CD4-positive, CD25-positive, alpha-beta regulatory T cell (primary cell): ENCODE results near the gene DIDO1. TPM values are rescaled to one million over a fixed set of nuclear protein-coding genes. Genes with fewer than 3 reads are reported as not detected.

ENCODE experiments used
- ATAC-seq, 2 donors: fragments of 150-1000 bp; cut with Tn5 transposase; one replicate each; pipeline ENCODE4 v1.10.0; 2021; ENCODE audit warnings: low read depth in 2 of 2, moderate number of reproducible peaks in 2 of 2, moderate library complexity in 1 of 2
- DNase-seq, 3 donors: peaks; one replicate each; pipeline versions ENCODE4 v3.0.0 to v3.0.0-alpha.2; 2012 to 2022; ENCODE audit warnings: mixed read lengths in 1 of 3
- H3K27ac ChIP-seq: one replicate; pipeline ENCODE4 v1.7.0; 2013; ENCODE audit warnings: mild to moderate bottlenecking, low read length; ENCODE audit not compliant: insufficient read depth, poor library complexity, severe bottlenecking
- H3K27me3 ChIP-seq: one replicate; pipeline ENCODE4 v1.7.0; 2013; ENCODE audit warnings: low read length; ENCODE audit not compliant: control insufficient read depth, insufficient read depth
- H3K36me3 ChIP-seq: one replicate; pipeline ENCODE4 v1.7.0; 2013; ENCODE audit warnings: mild to moderate bottlenecking, low read length, moderate library complexity; ENCODE audit not compliant: control insufficient read depth, insufficient read depth
- H3K4me1 ChIP-seq: 2 replicates; pipeline ENCODE4 v1.7.0; 2013; ENCODE audit warnings: mild to moderate bottlenecking, low read length; ENCODE audit not compliant: insufficient read depth, control insufficient read depth, poor library complexity, severe bottlenecking
- H3K4me3 ChIP-seq: one replicate; pipeline ENCODE4 v1.7.0; 2013; ENCODE audit warnings: low read depth, mild to moderate bottlenecking, low read length, moderate library complexity
- H3K9me3 ChIP-seq, 2 experiments: 1 replicate in 1 of 2; 2 replicates in 1 of 2; pipeline ENCODE4 v1.7.0; 2013; ENCODE audit warnings: low read length in 2 of 2, mild to moderate bottlenecking in 1 of 2, moderate library complexity in 1 of 2; ENCODE audit not compliant: control insufficient read depth in 2 of 2
- H3K27ac Mint-ChIP-seq, 3 donors: one replicate each; pipeline ENCODE4 v1.8.0; 2020 to 2022; ENCODE audit warnings: mild to moderate bottlenecking in 3 of 3, mixed read lengths in 3 of 3, moderate library complexity in 2 of 3
- H3K27me3 Mint-ChIP-seq: one replicate; pipeline ENCODE4 v1.8.0; 2022; ENCODE audit warnings: mild to moderate bottlenecking, mixed read lengths
- H3K36me3 Mint-ChIP-seq: one replicate; pipeline ENCODE4 v1.8.0; 2020; ENCODE audit warnings: mixed read lengths
- H3K4me1 Mint-ChIP-seq, 4 donors: one replicate each; pipeline ENCODE4 v1.8.0; 2020 to 2022; ENCODE audit warnings: mixed read lengths in 4 of 4, mild to moderate bottlenecking in 1 of 4
- H3K4me3 Mint-ChIP-seq, 4 donors: one replicate each; pipeline ENCODE4 v1.8.0; 2020 to 2022; ENCODE audit warnings: mild to moderate bottlenecking in 4 of 4, mixed read lengths in 4 of 4, moderate library complexity in 3 of 4
- H3K9me3 Mint-ChIP-seq, 7 donors: one replicate each; pipeline ENCODE4 v1.8.0; 2020 to 2022; ENCODE audit warnings: mixed read lengths in 7 of 7, mild to moderate bottlenecking in 3 of 7, moderate library complexity in 2 of 7
- polyA plus RNA-seq, 4 donors: library from polyadenylated mRNA; unstranded; fragments of 300-500 nt; fragmentation: Illumina TruSeq; gene quantifications; one replicate each; pipeline ENCODE4 v1.2.3, GENCODE V29; 2021
- total RNA-seq: library from RNA; stranded (reverse); gene quantifications from one replicate; pipeline ENCODE4 v1.2.3, GENCODE V29; 2022

DIDO1 gene
- total and polyA plus RNA-seq, 5 donors from 2014 or later = 30.9 to 80.8 (median 39.9) TPM

GRCh38 chr20:62892348-62893304 is 33.7 kb downstream of the DIDO1 start:
- peaks cover 87% of the 10 kb centered on the region for H3K36me3 ChIP-seq
- Mint-ChIP-seq H3K36me3 (peaks cover 50% of the 10 kb centered on the region), H3K27me3 (no peaks in the 10 kb centered on the region), H3K9me3 (peaks cover 0 to 1% (median 0%) of the 10 kb centered on the region in 7 donors), H3K27ac (peak overlapping the region in 1 of 3 donors; percentile 41), H3K4me3 (no peak overlapping the region), H3K4me1 (peaks cover 0 to 22% (median 8%) of the 10 kb centered on the region in 4 donors)
- no peaks in the 10 kb centered on the region for H3K9me3 ChIP-seq
- ATAC-seq (peak in 1 of 2 donors; percentile 19), DNase-seq (peak in 1 of 3 donors; percentile 31)
- no peak overlapping the region for H3K4me3 ChIP-seq
- H3K27me3 ChIP-seq = no peaks in the 10 kb centered on the region
- H3K4me1 ChIP-seq = no peaks in the 10 kb centered on the region
- H3K27ac ChIP-seq = no peak overlapping the region

- Mint-ChIP-seq H3K4me3 (peak overlapping the region in 2 of 4 donors; percentile 24 to 59), H3K27ac (peak overlapping the region in 2 of 3 donors; percentile 38 to 55), H3K4me1 (peaks cover 0 to 25% (median 12%) of the 10 kb centered on the region in 4 donors), H3K27me3 (no peaks in the 10 kb centered on the region), H3K36me3 (peaks cover 54% of the 10 kb centered on the region), H3K9me3 (peaks cover 0 to 1% (median 0%) of the 10 kb centered on the region in 7 donors)
- ATAC-seq (peak; percentile 49 to 59), DNase-seq (peak in 1 of 3 donors; percentile 75)
- no peaks in the 10 kb centered on the region for H3K27me3 ChIP-seq
- H3K4me3 ChIP-seq = no peak overlapping the region
- H3K27ac ChIP-seq = no peak overlapping the region
- no peaks in the 10 kb centered on the region for H3K9me3 ChIP-seq
- peaks cover 93% of the 10 kb centered on the region for H3K36me3 ChIP-seq
- H3K4me1 ChIP-seq = peaks cover 3% of the 10 kb centered on the region
These were observed 35.2 kb downstream of the DIDO1 start for GRCh38 chr20:62891111-62891510.

DNA sequence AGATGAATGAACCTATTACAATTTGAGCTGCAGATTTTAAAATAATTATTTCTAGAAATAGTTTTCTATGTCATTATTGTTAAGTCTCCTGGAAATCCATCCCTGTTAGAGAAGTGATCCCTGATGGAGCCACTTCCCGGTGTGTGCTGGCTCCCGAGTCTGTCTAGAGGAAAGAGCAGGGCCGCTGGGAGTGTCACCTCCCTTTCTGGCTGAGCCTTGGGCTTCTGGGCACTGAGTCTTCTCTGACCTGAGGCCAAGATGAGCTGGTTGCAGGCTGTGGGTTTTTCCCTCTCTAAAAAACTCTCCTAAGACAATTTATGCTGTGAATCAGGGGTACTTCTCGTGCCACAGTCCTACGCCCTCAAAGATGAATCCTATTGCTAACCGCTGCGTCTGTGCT is 35.9 kb downstream of the DIDO1 start:
- H3K36me3 ChIP-seq = peaks cover 88% of the 10 kb centered on the region

GRCh38 chr20:62889871-62890270 is 36.4 kb downstream of the DIDO1 start:
- H3K27ac Mint-ChIP-seq = peak overlapping the region in 1 of 3 donors; percentile 32
- H3K36me3 Mint-ChIP-seq = peaks cover 44% of the 10 kb centered on the region
- no peaks in the 10 kb centered on the region for H3K9me3 Mint-ChIP-seq
- Histone ChIP-seq H3K27me3 (no peaks in the 10 kb centered on the region), H3K9me3 (no peaks in the 10 kb centered on the region), H3K4me1 (peaks cover 3% of the 10 kb centered on the region), H3K4me3 (no peak overlapping the region), H3K27ac (no peak overlapping the region), H3K36me3 (peaks cover 82% of the 10 kb centered on the region)
- H3K4me3 Mint-ChIP-seq = no peak overlapping the region
- ATAC-seq (no peak), DNase-seq (no peak)
- H3K4me1 Mint-ChIP-seq = peaks cover 0 to 25% (median 11%) of the 10 kb centered on the region in 4 donors
- H3K27me3 Mint-ChIP-seq = peaks cover 4% of the 10 kb centered on the region

More for the DNA sequence above, 35.9 kb downstream of the DIDO1 start:
- Mint-ChIP-seq H3K27me3 (peaks cover 3% of the 10 kb centered on the region), H3K4me1 (peaks cover 0 to 25% (median 12%) of the 10 kb centered on the region in 4 donors), H3K36me3 (peaks cover 50% of the 10 kb centered on the region), H3K4me3 (peak overlapping the region in 2 of 4 donors; percentile 59 to 78), H3K9me3 (peaks cover 0 to 1% (median 0%) of the 10 kb centered on the region in 7 donors), H3K27ac (no peak overlapping the region)
- ATAC-seq (no peak), DNase-seq (no peak)
- Histone ChIP-seq H3K4me3 (no peak overlapping the region), H3K27me3 (no peaks in the 10 kb centered on the region), H3K27ac (no peak overlapping the region), H3K4me1 (peaks cover 3% of the 10 kb centered on the region), H3K9me3 (no peaks in the 10 kb centered on the region)

DNA sequence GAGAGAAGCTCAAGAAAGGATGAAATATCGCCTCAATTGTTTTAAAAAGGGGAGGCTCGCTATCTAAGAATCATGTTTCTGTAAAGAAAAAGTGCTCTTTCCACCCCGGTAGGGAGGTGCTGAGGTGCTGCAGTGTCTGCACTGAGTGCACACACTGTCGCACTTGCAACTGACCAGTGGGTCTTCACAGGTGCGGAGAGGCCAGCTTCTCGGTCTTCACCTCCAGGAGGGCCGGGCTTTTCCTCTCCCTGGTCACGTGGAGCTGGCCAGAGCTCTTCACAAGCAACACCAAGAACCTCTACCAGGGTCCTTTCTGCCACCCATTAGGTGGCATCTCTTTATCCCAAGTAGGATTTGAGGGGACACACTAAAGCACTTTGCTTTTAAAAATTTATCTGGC is 36.9 kb downstream of the DIDO1 start:
- H3K27ac ChIP-seq = no peak overlapping the region
- no peak overlapping the region for H3K4me3 ChIP-seq
- Mint-ChIP-seq H3K9me3 (no peaks in the 10 kb centered on the region), H3K27me3 (peaks cover 4% of the 10 kb centered on the region), H3K4me1 (peaks cover 0 to 28% (median 11%) of the 10 kb centered on the region in 4 donors), H3K27ac (peak overlapping the region in 1 of 3 donors; percentile 32), H3K4me3 (no peak overlapping the region), H3K36me3 (peaks cover 42% of the 10 kb centered on the region)
- no peaks in the 10 kb centered on the region for H3K9me3 ChIP-seq
- ATAC-seq (no peak), DNase-seq (no peak)
- peaks cover 3% of the 10 kb centered on the region for H3K4me1 ChIP-seq
- no peaks in the 10 kb centered on the region for H3K27me3 ChIP-seq
- H3K36me3 ChIP-seq = peaks cover 77% of the 10 kb centered on the region

DNA sequence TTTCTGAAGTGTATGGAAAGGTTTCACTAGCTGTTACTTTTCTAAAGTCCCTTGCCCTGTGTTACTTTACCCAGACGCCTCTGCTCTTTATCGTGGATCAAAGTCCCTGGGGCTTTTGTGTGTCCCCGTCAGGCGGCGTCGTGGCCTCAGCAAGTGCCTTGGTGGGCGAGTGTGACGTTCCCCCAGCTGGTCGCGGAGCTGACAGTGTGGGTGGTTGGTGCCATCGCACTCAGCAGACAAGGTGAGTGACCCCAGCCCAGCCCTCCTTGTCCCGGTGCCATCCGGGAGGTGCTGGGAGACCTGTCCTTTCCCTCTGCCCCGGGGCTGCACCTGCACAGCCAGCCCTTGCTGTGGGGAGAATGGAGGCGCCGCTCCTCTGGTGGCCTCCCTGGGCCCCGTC is 37.4 kb downstream of the DIDO1 start:
- peaks cover 72% of the 10 kb centered on the region for H3K36me3 ChIP-seq
- H3K9me3 ChIP-seq = no peaks in the 10 kb centered on the region
- H3K4me1 ChIP-seq = peaks cover 3% of the 10 kb centered on the region
- no peaks in the 10 kb centered on the region for H3K27me3 ChIP-seq
- H3K9me3 Mint-ChIP-seq = no peaks in the 10 kb centered on the region
- peaks cover 0 to 29% (median 11%) of the 10 kb centered on the region in 4 donors for H3K4me1 Mint-ChIP-seq
- DNase-seq = no peak
- peaks cover 4% of the 10 kb centered on the region for H3K27me3 Mint-ChIP-seq
- no peak overlapping the region for H3K4me3 ChIP-seq
- ATAC-seq = no peak
- no peak overlapping the region for H3K27ac Mint-ChIP-seq
- peaks cover 38% of the 10 kb centered on the region for H3K36me3 Mint-ChIP-seq
- no peak overlapping the region for H3K4me3 Mint-ChIP-seq
- no peak overlapping the region for H3K27ac ChIP-seq

DNA sequence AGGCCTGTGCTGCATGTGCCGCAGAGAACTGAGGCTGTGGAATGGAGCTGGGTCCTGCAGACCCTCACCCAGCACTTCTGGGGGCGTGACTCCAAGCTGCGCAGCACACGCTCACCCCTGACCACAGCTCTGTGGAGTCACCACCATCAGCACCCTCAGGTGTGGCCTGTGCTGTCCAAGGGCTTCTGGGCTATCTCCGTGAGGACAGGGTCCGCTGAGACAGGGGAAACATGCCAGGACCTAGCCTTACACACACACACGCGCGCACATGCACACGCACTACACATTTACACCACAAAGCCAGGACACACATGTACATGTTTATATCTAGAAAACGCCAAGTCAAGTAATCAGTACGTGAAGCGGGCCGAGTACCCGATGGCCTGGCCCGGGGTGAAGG is 37.9 kb downstream of the DIDO1 start:
- DNase-seq (no peak), ATAC-seq (no peak)
- H3K27ac Mint-ChIP-seq = no peak overlapping the region
- H3K36me3 Mint-ChIP-seq = peaks cover 34% of the 10 kb centered on the region
- no peaks in the 10 kb centered on the region for H3K27me3 ChIP-seq
- no peak overlapping the region for H3K4me3 Mint-ChIP-seq
- no peaks in the 10 kb centered on the region for H3K9me3 ChIP-seq
- no peak overlapping the region for H3K4me3 ChIP-seq
- H3K27me3 Mint-ChIP-seq = peaks cover 4% of the 10 kb centered on the region
- H3K4me1 Mint-ChIP-seq = peaks cover 0 to 29% (median 11%) of the 10 kb centered on the region in 4 donors
- peaks cover 3% of the 10 kb centered on the region for H3K4me1 ChIP-seq
- H3K27ac ChIP-seq = no peak overlapping the region
- H3K36me3 ChIP-seq = peaks cover 67% of the 10 kb centered on the region
- H3K9me3 Mint-ChIP-seq = no peaks in the 10 kb centered on the region
